ENCODE data around the gene PRR11.

The PRR11 gene

GRCh38 chr17:59160157-59161025, 4.8 kb downstream of the PRR11 start:
- ATAC-seq (ENCODE audit: low read depth) = no peak
- DNase-seq (ENCODE audit: low spot score) = no peak

GRCh38 chr17:59161477-59161876, 5.9 kb downstream of the PRR11 start:
- Histone ChIP-seq H3K27ac (ENCODE audit: poor library complexity, severe bottlenecking) (peak overlapping the region; percentile 93), H3K4me3 (ENCODE audit: severe bottlenecking) (no peak overlapping the region), H3K27me3 (ENCODE audit: insufficient read depth, poor library complexity, severe bottlenecking) (no peaks in the 10 kb centered on the region), H3K36me3 (ENCODE audit: low read depth) (peaks cover 54% of the 10 kb centered on the region), H3K9me3 (ENCODE audit: severe bottlenecking) (no peaks in the 10 kb centered on the region), H3K4me1 (ENCODE audit: insufficient read depth, poor library complexity, severe bottlenecking) (peaks cover 34% of the 10 kb centered on the region)
- ATAC-seq (ENCODE audit: low read depth) (no peak), DNase-seq (ENCODE audit: low spot score) (no peak)
- TF ChIP-seq CTCF (IDR thresholded peaks at IDR 0.05; ENCODE audit: poor library complexity, severe bottlenecking) = no peak

More at GRCh38 chr17:59160157-59161025, 4.8 kb downstream of the PRR11 start:
- peaks cover 46% of the 10 kb centered on the region for H3K36me3 ChIP-seq (ENCODE audit: low read depth)
- H3K27me3 ChIP-seq (ENCODE audit: insufficient read depth, poor library complexity, severe bottlenecking) = no peaks in the 10 kb centered on the region
- peak overlapping the region; percentile 93 for H3K27ac ChIP-seq (ENCODE audit: poor library complexity, severe bottlenecking)
- H3K9me3 ChIP-seq (ENCODE audit: severe bottlenecking) = no peaks in the 10 kb centered on the region
- H3K4me1 ChIP-seq (ENCODE audit: insufficient read depth, poor library complexity, severe bottlenecking) = peaks cover 33% of the 10 kb centered on the region
- H3K4me3 ChIP-seq (ENCODE audit: severe bottlenecking) = no peak overlapping the region
- no peak for TF ChIP-seq CTCF (IDR thresholded peaks at IDR 0.05; ENCODE audit: poor library complexity, severe bottlenecking)

GRCh38 chr17:59165933-59166342, 10.4 kb downstream of the PRR11 start:
- TF ChIP-seq CTCF (IDR thresholded peaks at IDR 0.05; ENCODE audit: poor library complexity, severe bottlenecking) = peak; percentile 70
- ATAC-seq (ENCODE audit: low read depth) (peak; percentile 75), DNase-seq (ENCODE audit: low spot score) (no peak)
- Histone ChIP-seq H3K27me3 (ENCODE audit: insufficient read depth, poor library complexity, severe bottlenecking) (no peaks in the 10 kb centered on the region), H3K36me3 (ENCODE audit: low read depth) (peaks cover 71% of the 10 kb centered on the region), H3K4me1 (ENCODE audit: insufficient read depth, poor library complexity, severe bottlenecking) (peaks cover 15% of the 10 kb centered on the region), H3K4me3 (ENCODE audit: severe bottlenecking) (no peak overlapping the region), H3K9me3 (ENCODE audit: severe bottlenecking) (no peaks in the 10 kb centered on the region), H3K27ac (ENCODE audit: poor library complexity, severe bottlenecking) (no peak overlapping the region)

- ATAC-seq (ENCODE audit: low read depth) = peak; percentile 35; the same call in 1 of the 3 replicates
These were observed 12.0 kb downstream of the PRR11 start for GRCh38 chr17:59167571-59168001.

More at GRCh38 chr17:59167571-59168001, 12.0 kb downstream of the PRR11 start:
- Histone ChIP-seq H3K4me1 (ENCODE audit: insufficient read depth, poor library complexity, severe bottlenecking) (peaks cover 15% of the 10 kb centered on the region), H3K36me3 (ENCODE audit: low read depth) (peaks cover 79% of the 10 kb centered on the region), H3K4me3 (ENCODE audit: severe bottlenecking) (no peak overlapping the region), H3K9me3 (ENCODE audit: severe bottlenecking) (no peaks in the 10 kb centered on the region), H3K27me3 (ENCODE audit: insufficient read depth, poor library complexity, severe bottlenecking) (no peaks in the 10 kb centered on the region), H3K27ac (ENCODE audit: poor library complexity, severe bottlenecking) (peak overlapping the region; percentile 48)
- no peak for TF ChIP-seq CTCF (IDR thresholded peaks at IDR 0.05; ENCODE audit: poor library complexity, severe bottlenecking)
- no peak for DNase-seq (ENCODE audit: low spot score)
